GM19043 (cell line): Measurements from ENCODE around the gene BDH1.
"Not testable (repeated sequence)": the region's sequence is repeated elsewhere in the genome, so short reads cannot be mapped to it uniquely, and the experiment has no call there.

Source experiments
- ATAC-seq: cut with Tn5 transposase; IDR thresholded peaks from one replicate; pipeline ENCODE4 v1.9.1; 2021; ENCODE audit warnings: low read depth; ENCODE audit not compliant: unreplicated experiment

The BDH1 gene

DNA sequence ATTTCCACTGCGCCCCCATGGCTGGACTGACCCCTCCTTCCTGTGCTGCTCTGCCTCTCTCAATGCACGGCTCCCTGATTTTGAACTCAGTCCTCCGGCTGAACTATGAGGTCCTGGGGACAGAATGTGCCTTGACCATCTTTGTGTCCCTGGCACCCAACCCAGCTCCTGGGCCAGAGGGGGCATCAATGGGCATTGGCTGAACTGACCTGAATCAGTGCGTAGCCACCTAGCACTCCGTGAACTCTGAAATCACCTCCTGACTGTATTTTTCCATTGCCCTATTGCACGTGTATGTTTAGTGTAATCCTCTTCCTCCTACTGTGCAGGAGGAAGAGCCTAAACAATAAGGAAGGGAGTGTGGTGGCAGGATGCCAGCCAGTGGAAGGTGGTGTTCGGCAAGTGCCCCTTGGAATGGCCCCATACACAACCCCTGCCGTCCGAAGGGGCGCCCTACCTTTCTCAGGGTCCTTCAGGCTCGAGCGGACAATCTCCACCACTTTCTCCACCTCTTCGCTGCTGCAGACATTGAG is 33.5 kb downstream of the BDH1 start:
- ATAC-seq = no peak

DNA sequence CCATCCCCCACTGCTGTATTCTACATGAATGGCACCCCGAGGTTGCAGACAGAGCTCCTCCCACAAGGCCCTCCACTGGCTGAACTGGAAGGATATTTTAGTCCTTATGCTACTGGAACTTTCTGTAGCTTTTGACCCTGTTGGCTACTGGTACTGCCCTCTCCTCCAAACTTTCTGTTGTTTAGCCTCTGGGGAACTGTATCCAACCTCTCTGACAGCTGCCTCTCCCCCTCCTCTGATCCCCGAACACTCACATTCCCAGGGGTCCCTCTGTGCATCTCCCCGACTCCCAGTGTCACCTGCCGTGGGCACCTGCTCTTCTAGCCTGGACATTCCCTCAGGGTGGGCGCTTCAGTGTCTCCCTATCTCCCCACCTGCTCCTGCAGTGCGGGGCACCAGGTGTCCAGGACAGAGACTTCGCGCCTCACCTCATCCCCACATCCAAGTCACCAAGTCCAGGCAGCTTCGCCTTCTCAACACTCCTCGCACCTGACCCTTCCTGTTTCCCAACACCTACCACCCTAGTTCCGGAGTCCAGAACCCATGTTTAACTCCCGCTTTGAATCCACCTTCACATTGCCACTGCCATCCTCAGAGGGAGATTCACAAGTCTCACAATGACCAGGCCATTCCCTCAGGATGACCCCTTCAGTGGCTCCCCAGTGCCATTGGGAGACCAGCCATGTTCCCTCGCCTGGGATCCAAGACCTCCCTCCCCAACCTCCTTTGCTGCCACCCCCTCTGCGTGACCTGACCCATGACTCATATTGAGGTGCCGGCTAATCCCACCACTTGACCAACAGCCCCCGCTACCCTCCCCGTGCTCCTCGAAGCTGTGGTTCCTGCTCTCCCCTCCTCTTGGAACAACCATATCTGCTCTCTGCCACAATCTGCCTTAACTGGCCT is 34.2 kb downstream of the BDH1 start:
- ATAC-seq = no peak

DNA sequence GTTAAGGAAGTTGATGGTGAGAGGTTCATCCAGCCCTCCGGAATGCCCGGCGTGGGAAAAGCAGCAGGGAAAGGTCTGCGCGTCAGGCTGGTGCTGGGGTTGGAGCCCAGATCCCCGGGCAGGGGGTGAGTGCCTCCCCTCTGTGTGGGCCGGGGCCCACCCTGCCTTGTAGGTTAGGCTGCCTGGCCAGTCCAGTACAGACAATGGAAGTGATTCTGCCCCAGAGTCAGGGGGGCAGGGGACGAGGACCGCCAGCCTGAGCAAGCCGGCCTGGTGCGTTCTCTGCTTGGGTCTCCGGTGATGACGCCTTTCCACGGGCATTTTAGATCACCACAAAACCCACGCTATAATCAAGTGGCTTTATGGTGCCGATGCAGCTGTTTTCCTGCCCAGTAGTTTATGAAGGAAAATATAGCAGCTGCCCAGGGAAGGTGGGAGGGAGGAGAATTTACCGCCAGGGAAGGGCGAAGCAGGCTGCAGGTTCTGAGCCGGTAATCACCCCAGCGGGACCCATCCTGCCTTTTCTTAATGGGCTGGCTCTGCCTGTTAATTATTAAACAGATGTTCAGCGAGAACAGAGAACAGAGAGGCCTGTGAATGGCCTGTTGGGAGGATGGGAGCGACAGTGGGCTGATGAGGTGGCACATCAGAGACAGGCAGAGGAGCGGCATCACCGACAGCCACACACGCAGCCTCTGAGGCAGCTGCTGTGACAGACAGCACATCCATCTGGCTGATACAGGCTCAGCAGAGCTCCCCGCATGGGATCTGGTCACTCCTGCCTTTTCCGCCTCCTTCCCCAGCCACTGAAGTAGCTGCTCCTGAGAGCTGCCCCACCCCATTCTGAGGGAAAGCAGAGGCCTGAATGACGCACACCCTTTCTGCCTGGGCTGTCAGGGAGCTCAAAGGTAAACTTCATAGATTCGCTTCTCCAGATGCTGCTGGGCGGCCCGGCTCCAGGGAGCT is 35.2 kb downstream of the BDH1 start:
- ATAC-seq = no peak

DNA sequence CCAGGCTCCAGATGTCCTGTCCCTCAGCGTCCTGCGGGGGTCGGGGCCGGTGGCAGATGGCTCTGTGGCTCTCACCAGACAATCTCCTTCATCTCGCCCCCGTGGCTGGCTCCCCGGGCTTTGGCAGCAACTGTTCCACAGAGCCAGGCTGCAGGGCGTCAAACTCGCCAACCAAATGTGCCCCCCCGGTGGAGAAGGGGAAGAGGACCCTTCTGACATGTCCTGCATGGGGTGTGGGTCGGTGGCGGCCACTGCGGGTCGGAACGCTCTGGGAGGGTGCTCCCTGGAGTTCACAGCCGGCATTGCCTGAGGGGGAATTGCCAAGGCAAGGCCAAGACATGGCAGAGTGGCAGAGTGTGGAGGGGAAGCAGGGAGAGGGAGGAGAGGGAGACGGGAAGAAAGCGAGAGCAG is 36.0 kb downstream of the BDH1 start:
- ATAC-seq = no peak

DNA sequence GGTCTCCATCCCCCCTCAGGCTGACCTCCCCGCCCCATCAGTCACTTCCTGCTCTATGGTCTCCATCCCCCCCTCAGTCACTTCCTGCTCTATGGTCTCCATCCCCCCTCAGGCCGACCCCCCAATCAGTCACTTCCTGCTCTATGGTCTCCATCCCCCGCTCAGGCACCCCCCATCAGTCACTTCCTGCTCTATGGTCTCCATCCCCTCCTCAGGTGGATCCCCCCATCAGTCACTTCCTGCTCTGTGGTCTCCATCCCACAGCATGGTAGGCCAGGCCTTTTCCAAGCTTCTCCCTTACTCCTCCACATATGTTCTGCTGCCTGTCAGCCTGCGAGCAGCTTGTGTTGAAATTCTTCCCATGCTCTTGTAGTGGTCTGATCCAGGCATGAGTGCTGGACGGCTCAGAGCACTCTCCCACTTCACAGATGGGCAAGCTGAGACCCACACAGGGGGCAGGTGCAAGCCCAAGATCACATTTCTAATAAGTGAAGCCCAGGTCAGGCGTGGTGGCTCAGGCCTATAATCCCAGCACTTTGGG is 36.8 kb downstream of the BDH1 start:
- ATAC-seq = no peak

DNA sequence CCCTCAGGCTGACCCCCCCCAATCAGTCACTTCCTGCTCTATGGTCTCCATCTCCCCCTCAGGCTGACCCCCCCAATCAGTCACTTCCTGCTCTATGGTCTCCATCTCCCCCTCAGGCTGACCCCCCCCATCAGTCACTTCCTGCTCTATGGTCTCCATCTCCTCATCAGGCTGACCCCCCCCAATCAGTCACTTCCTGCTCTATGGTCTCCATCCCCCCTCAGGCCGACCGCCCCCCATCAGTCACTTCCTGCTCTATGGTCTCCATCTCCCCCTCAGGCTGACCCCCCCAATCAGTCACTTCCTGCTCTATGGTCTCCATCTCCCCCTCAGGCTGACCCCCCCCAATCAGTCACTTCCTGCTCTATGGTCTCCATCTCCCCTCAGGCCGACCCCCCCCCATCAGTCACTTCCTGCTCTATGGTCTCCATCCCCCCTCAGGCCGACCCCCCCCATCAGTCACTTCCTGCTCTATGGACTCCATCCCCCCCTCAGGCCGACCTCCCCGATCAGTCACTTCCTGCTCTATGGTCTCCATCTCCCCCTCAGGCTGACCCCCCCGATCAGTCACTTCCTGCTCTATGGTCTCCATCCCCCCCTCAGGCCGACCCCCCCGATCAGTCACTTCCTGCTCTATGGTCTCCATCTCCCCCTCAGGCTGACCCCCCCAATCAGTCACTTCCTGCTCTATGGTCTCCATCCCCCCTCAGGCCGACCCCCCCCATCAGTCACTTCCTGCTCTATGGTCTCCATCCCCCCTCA is 37.7 kb downstream of the BDH1 start:
- not testable (repeated sequence) for ATAC-seq

DNA sequence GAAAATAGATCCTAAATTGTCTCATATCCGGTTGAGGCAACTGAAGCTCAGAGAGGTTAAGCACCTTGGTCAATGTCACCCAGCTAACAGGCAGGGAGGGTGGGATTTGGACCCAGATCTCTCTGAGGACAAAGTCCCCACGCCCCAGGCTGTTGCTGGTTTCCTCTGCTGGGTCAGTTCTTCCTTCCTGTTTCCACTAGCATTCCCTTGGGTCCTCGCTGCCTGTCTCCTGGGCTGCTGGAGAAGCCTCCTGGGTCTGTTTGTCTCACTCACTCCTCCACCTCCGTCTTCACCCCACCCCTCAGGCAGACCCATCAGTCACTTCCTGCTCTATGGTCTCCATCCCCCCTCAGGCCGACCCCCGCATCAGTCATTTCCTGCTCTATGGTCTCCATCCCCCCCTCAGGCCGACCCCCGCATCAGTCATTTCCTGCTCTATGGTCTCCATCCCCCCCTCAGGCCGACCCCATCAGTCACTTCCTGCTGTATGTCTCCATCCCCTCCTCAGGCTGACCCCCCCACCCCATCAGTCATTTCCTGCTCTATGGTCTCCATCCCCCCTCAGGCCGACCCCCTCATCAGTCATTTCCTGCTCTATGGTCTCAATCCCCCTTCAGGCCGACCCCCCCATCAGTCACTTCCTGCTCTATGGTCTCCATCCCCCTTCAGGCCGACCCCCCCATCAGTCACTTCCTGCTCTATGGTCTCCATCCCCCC is 38.7 kb downstream of the BDH1 start:
- not testable (repeated sequence) for ATAC-seq

DNA sequence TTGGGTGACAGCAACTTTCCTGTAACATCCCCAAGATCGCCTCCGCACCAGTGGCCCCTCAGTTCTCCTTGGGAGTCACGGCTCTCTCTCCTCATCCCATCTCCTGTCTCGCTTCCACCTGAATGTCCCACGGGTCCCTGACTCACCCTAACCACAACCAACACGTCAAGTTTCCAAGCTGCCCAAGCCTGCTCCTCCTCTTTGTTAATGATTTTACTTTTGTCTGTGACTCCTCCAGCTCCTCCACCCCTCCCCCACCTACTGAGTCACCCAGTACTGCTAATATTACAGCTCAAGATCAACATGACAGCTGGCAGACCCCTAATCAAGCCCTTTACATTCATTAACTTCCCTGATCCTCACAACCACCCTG is 39.3 kb downstream of the BDH1 start:
- ATAC-seq = no peak

DNA sequence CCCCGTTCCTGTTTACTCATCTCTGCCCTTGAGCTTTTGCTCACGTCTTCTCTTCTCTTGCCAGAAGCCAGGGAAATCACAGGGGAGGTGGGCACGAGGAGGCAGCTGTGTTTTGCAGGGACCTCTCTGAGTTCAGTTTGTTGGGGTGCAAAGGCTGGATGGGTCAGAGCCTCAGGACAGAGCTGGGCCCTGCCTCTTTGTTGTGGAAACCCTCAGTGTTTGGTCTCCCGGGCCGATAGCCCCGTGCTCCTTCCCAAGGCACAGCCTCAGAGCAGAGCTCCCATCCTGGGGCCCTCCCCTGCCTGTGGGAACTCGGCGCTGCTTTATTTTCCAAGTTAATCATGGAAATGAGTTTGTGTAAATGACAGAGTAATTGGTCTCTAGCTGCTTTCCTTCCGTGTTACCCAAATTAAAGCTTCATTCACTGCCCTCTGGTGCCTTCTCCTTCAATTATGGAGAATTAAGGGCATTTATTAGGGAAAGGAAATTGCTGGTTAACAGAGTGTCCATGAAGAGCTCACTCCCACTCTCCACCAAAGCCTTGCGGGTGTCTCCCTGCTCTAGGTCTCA is 40.9 kb downstream of the BDH1 start:
- ATAC-seq = no peak

DNA sequence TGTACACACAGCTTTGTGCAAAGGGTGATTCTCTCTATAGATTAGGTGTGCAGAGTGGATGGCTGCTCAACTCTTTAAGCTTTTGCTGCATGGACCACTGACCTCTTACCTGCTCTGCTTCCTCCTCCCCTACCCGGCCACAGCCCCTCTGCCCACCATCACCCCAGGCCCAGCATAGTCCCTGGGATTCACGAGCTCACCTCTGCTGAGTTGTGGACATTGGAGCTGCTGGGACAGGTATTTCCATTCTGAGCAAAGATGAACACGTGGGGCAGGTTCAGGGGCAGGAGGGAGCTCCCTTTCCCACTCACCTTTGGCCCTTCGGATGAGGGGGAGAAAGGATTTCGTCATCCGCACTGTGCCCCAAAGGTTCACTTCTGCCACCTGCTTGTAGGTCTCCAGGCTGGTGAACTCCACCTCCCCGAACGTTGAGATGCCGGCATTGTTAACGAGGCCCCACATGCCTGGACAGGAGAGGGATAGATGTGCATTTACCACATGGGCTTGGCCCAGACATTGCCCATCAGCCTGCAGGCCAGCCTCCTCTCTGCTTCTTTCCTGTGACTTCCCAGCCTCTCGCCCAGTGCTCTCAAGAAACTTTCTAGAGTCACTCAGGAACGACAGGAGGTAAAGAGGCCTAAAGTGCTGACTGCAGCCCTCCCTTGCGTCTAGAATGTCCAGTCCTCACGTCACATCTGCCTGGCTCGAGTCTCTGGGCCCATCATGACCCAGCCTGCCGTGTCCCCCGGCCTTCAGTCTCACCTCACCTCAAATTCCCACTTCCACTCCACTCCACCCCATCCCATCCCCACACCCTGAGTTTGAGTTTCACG is 41.6 kb downstream of the BDH1 start:
- no peak for ATAC-seq

DNA sequence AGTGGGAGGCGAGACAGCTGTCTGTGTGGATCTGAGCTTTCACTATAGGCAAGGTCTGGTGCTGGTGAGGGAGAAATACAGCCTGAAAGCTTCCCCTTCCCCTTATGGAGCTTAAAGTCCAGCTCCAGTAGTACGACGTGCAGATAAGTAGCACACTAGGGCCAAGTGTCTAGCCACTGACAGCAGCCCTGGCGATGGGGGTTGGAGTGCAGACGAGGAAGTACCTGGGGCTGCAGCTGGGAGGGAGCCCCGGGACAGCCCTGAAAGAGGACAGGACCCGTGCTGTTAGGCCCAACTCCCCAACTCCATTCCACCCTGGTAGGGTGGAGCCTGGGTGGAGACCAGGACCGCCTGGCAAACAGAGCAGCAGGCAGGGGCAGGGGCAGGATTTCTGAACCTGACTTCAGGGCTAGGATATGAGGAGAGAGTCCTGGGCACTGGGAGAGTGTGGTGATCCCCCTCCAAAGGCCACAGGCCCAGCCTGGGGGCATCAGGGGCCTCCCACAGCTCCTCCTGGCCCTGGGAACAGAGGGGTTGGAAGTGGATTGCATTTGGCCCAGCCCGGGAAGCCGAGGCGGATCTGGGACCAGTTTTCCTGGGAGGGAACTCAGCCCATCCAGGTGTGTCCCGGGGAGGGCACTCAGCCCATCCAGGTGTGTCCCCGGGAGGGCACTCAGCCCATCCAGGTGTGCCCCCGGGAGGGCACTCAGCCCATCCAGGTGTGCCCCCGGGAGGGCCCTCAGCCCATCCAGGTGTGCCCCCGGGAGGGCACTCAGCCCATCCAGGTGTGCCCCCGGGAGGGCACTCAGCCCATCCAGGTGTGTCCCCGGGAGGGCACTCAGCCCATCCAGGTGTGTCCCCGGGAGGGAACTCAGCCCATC is 42.8 kb downstream of the BDH1 start:
- no peak for ATAC-seq

DNA sequence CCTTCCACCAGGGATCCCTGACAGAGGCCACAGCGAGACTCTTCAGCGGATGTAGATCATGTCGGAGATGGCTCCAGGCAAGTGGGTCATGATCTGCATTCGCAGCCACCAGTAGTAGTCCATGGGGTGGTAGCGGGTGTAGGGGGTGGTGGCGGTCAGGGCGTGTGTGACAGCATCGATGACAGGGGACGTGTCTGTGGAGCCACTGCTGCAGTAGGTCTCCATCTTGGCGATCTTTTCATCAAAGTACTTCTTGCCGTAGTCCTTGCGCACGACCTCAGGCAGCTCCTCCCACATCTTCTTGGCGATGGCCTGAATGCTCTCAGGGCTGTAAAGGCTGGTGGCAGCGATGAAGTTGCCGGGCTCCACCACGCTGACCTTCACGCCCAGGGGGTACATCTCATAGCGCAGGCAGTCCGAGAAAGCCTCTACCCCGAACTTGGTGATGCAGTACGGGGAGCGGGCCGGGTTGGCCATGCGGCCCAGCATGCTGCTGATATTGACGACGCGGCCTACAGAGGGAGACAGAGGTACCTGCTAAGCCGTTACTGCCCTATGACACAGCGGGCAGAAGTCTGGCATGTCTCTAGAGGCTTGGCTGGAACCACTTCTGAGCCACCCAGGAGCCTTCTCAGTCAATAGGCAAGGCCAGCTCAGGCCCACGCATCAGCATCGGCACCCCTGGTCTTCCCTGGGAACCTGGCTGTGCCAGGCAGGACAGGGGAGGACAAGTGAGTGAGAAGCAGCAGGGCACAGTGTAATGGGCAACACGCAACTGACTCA is 43.7 kb downstream of the BDH1 start:
- no peak for ATAC-seq

DNA sequence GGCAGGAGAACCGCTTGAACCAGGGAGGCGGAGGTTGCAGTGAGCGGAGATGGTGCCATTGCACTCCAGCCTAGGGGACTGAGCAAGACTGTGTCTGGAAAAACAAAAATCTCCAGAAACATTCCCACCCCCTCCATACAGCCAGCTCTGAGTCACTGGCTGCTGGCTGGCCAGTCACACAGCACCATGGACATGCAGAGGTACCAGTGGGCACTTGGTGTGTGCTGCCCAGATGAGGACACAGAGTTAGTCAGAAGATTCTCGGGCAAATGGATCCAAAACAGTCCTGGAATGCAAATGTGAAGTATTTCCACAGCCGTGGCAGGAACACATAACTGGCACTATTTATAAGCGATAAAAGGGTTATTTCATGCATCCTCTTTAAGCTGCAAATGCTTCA is 44.6 kb downstream of the BDH1 start:
- no peak for ATAC-seq

DNA sequence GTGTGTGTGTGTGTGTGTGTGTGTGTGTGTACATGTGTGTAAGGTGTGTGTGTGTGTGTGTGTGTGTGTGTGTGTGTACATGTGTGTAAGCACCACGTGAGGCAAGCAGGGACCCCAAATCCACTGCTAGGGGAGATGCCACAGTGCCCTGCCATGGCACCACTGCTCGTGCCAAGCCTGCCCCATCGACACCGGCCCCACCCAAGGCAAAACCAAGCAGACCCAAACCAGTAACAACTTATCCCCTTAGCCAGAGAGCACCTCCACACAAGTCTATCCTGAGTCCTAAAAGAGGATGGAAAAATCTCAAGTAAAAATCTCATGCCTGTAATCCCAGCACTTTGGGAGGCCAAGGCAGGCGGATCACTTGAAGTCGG is 45.1 kb downstream of the BDH1 start:
- no peak for ATAC-seq

DNA sequence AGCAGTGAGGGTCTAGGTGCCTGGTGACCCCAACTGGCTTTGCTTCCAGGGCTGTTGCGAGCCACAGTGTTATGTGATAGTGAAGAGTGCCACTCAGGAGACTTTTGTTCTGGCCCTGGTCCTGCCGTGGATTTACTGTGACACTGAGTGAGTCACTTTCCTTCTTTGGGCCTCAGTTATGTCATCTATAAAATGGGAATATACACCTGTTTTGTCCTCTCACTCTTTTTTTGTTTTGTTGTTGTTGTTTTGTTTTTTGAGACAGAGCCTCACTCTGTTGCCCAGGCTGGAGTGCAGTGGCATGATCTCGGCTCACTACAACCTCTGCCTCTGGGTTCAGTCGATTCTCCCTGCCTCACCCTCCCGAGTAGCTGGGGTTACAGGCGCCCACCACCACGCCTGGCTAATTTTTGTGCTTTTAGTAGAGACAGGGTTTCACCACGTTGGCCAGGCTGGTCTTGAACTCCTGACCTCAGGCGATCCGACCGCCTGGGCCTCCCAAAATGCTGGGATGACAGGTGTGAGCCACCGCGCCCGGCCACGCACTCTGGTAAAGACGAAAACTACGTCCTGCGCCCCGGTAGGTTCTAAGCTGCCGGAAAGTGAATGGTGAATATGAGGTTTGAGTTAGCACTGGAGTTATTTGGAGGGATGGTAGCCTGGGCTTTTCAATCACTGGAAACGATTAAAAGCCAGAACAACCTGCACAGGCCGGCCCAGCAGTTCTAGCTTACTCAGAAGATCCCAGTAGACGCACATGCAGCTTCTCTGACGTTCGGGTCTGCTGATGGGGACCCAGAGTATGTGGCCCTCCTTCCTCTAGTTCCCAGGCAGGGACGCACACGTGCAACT is 46.6 kb downstream of the BDH1 start:
- ATAC-seq = no peak

DNA sequence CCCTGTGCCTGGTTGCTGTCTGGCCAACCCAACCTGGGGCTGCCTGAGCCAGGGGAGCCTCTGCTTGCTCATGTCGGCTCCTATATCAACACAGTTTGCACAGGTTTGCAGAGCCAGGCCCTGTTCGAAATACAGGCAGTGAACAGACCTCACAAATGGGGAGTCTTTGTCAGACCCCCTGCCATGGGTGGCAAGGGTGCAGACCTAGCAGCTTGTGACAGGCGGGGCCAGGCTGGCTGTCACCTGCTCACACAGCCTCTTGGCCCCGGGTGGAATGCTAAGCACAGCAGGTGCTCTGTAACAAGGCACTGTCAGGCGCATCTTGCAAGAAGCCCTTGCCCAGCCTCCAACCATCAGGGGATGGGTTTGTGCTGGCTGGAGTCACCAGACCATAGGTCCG is 47.3 kb downstream of the BDH1 start:
- no peak for ATAC-seq
